Fibroblast of lung (primary cell): ENCODE data around the gene HYKK. TPM values are rescaled to one million over a fixed set of nuclear protein-coding genes. Genes with fewer than 3 reads are reported as not detected.
A peak's percentile ranks its signal among the peaks of the same experiment; 100 is the strongest.

Source experiments
- DNase-seq, 2 donors: peaks; one replicate each; pipeline versions ENCODE4 v3.0.0 to v3.0.0-alpha.2; 2010; ENCODE audit warnings: low read depth in 2 of 2
- H2AFZ ChIP-seq: 2 replicates; pipeline ENCODE4 v1.5.1; 2012; ENCODE audit warnings: low read length, control low read depth, inconsistent platforms
- H3K27ac ChIP-seq: 2 replicates; pipeline ENCODE4 v1.5.1; 2011; ENCODE audit warnings: low read length, control low read depth; ENCODE audit not compliant: insufficient read depth
- H3K27me3 ChIP-seq: 2 replicates; pipeline ENCODE4 v1.5.1; 2011; ENCODE audit warnings: mild to moderate bottlenecking, low read length; ENCODE audit not compliant: control insufficient read depth, insufficient read depth
- H3K36me3 ChIP-seq: 2 replicates; pipeline ENCODE4 v1.5.1; 2011; ENCODE audit warnings: low read length; ENCODE audit not compliant: control insufficient read depth, insufficient read depth
- H3K4me1 ChIP-seq: 2 replicates; pipeline ENCODE4 v1.5.1; 2011; ENCODE audit warnings: low read length; ENCODE audit not compliant: control insufficient read depth, insufficient read depth; ENCODE audit errors: extremely low read depth
- H3K4me2 ChIP-seq: 2 replicates; pipeline ENCODE4 v1.5.1; 2011; ENCODE audit warnings: low read length, control low read depth; ENCODE audit not compliant: insufficient read depth; ENCODE audit errors: extremely low read depth
- H3K4me3 ChIP-seq, 4 experiments: fragments of 200-600 bp in 1 of 4; sonication (generic) in 1 of 4; replicated peaks in 1 of 4; 2 replicates each; pipeline ENCODE4 v1.5.1; 2011 to 2016; ENCODE audit warnings: low read length in 4 of 4, low read depth in 3 of 4, mild to moderate bottlenecking in 3 of 4, control low read depth in 2 of 4, inconsistent platforms in 1 of 4, mixed read lengths in 1 of 4; ENCODE audit not compliant: insufficient read depth in 1 of 4; ENCODE audit errors: control extremely low read depth in 1 of 4
- H3K79me2 ChIP-seq: 2 replicates; pipeline ENCODE4 v1.5.1; 2012; ENCODE audit warnings: mild to moderate bottlenecking, low read length, inconsistent platforms; ENCODE audit not compliant: control insufficient read depth, insufficient read depth
- H3K9ac ChIP-seq: 2 replicates; pipeline ENCODE4 v1.5.1; 2011; ENCODE audit warnings: mild to moderate bottlenecking, low read length, control low read depth; ENCODE audit not compliant: insufficient read depth
- H3K9me3 ChIP-seq: 2 replicates; pipeline ENCODE4 v1.5.1; 2012; ENCODE audit warnings: low read depth, low read length; ENCODE audit not compliant: control insufficient read depth, insufficient read depth
- H4K20me1 ChIP-seq: 2 replicates; pipeline ENCODE4 v1.5.1; 2011; ENCODE audit warnings: low read length; ENCODE audit not compliant: control insufficient read depth, insufficient read depth; ENCODE audit errors: extremely low read depth
- CTCF ChIP-seq, 2 donors: IDR thresholded peaks in 1 of 2; conservative IDR thresholded peaks in 1 of 2; 1 replicate in 1 of 2; 2 replicates in 1 of 2; pipeline ENCODE4 v1.5.1; 2011 to 2012; ENCODE audit warnings: low read length in 2 of 2, control low read depth in 1 of 2, inconsistent platforms in 1 of 2, low read depth in 1 of 2, mild to moderate bottlenecking in 1 of 2
- EZH2 ChIP-seq: IDR thresholded peaks from 2 replicates; pipeline ENCODE4 v1.5.1; 2012; ENCODE audit warnings: low read length, control low read depth, mild to moderate bottlenecking; ENCODE audit errors: missing control alignments
- polyA plus RNA-seq, 2 donors: library from polyadenylated mRNA; depleted of rRNA in 1 of 2; stranded (reverse) in 1 of 2; unstranded in 1 of 2; fragments of >200 nt; gene quantifications; 2 replicates each; pipeline ENCODE4 v1.2.1, GENCODE V29; 2011 to 2012; ENCODE audit warnings: missing spikeins in 1 of 2
- total RNA-seq: library from RNA; depleted of rRNA; stranded (reverse); fragments of >200 nt; gene quantifications from 2 replicates; pipeline ENCODE4 v1.2.1, GENCODE V29; 2014

Gene HYKK
- total and polyA plus RNA-seq, 2 donors (not counting 1 experiment from before 2014, with no cell fraction given) = 2.0 to 3.6 TPM

GRCh38 chr15:78533331-78533730 lies 26.0 kb downstream of the HYKK start:
- no peaks in the 10 kb centered on the region for H3K9me3 ChIP-seq
- no peaks in the 10 kb centered on the region for H3K79me2 ChIP-seq
- no peak overlapping the region for H3K4me3 ChIP-seq
- H3K27ac ChIP-seq = no peak overlapping the region
- no peak overlapping the region for H2AFZ ChIP-seq
- H3K4me2 ChIP-seq = no peak overlapping the region
- no peaks in the 10 kb centered on the region for H3K27me3 ChIP-seq
- no peak overlapping the region for H3K9ac ChIP-seq
- no peaks in the 10 kb centered on the region for H4K20me1 ChIP-seq
- DNase-seq = no peak
- no peak for TF ChIP-seq EZH2
- TF ChIP-seq CTCF (conservative IDR thresholded peaks at IDR 0.05 in 1 of 2, IDR thresholded peaks at IDR 0.05 in 1 of 2; ENCODE audit: low read depth in 1 of 2, low read length in 2 of 2) = no peak
- H3K36me3 ChIP-seq = no peaks in the 10 kb centered on the region
- H3K4me1 ChIP-seq = no peaks in the 10 kb centered on the region

- Histone ChIP-seq H3K36me3 (no peaks in the 10 kb centered on the region), H3K27me3 (no peaks in the 10 kb centered on the region), H3K79me2 (peaks cover 8% of the 10 kb centered on the region), H2AFZ (no peak overlapping the region), H3K4me3 (no peak overlapping the region), H3K9ac (no peak overlapping the region), H3K9me3 (no peaks in the 10 kb centered on the region), H3K4me1 (no peaks in the 10 kb centered on the region), H3K4me2 (no peak overlapping the region), H4K20me1 (no peaks in the 10 kb centered on the region), H3K27ac (no peak overlapping the region)
- peak; percentile 27 to 38 for DNase-seq
- no peak for TF ChIP-seq EZH2
- TF ChIP-seq CTCF (conservative IDR thresholded peaks at IDR 0.05 in 1 of 2, IDR thresholded peaks at IDR 0.05 in 1 of 2; ENCODE audit: low read depth in 1 of 2, low read length in 2 of 2) = no peak
Measured at GRCh38 chr15:78536134-78536533, 28.8 kb downstream of the HYKK start.

GRCh38 chr15:78537266-78537905 lies 30.0 kb downstream of the HYKK start:
- Histone ChIP-seq H3K27me3 (no peaks in the 10 kb centered on the region), H3K4me1 (no peaks in the 10 kb centered on the region), H2AFZ (no peak overlapping the region), H4K20me1 (no peaks in the 10 kb centered on the region), H3K36me3 (no peaks in the 10 kb centered on the region), H3K4me2 (no peak overlapping the region), H3K9ac (no peak overlapping the region), H3K27ac (no peak overlapping the region), H3K79me2 (peaks cover 20% of the 10 kb centered on the region), H3K4me3 (no peak overlapping the region), H3K9me3 (no peaks in the 10 kb centered on the region)
- TF ChIP-seq CTCF (conservative IDR thresholded peaks at IDR 0.05 in 1 of 2, IDR thresholded peaks at IDR 0.05 in 1 of 2; ENCODE audit: low read depth in 1 of 2, low read length in 2 of 2) (no peak), EZH2 (no peak)
- DNase-seq = no peak
